ENCODE measurements around the gene TSPAN14. TPM values are rescaled to one million over a fixed set of nuclear protein-coding genes. Genes with fewer than 3 reads are reported as not detected.

The TSPAN14 gene
- total and polyA plus RNA-seq, 10 of the 15 experiments (the other 5 are each of a cell fraction or from before 2014, with no cell fraction given), result 2.5 to 31.7 (median 17.9) TPM

DNA sequence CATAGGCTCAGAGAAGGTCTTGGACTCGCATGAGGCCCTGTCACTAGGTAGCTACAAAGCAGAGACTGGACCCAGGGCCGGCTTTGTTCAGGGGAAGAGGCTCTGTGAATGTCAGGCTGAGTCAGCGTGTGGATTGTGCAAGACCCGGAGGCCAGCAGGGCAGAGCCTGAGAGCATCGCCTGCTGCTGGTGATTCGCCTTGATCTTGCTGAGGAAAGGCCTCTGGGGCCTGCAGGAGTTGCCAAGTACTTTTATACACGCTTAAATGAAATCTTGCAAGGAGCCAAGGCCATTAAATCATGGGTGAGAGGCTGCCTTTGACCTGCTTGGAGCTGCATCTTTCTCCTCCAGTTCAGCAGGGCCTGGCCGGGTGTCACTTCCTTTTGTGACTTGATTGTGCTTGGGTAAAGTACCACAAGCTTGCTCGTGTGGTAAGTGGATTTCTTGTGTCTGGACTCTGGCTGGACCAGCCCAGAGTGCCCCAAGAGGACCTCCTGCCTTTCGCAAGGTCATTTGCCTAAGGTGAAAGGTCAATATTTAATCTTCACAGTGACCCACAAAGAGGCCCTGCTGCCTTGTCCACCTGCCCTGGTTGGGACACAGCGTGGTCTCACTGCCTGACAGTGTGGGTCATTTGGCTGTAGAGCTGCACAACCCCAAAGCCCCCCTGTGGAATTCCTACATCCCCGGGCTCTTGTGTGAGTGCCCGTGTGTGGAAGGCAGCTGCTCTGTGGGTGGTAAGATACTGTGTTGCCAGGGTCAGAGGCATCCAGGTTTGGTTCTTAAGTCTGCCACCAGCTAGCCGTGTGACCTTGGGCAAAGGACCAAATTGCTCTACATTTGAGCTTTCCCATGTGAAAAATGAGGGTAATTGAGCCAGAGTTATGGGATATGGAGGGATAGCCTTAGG lies 45.0 kb downstream of the TSPAN14 start:
- Histone ChIP-seq H3K4me1 (ENCODE audit: control insufficient read depth, insufficient read depth, low read length) (peaks cover 45% of the 10 kb centered on the region), H3K79me2 (ENCODE audit: control insufficient read depth, insufficient read depth, low read length) (peaks cover 43% of the 10 kb centered on the region), H3K36me3 (ENCODE audit: control insufficient read depth in 2 of 2, insufficient read depth in 2 of 2, low read length in 1 of 2) (peaks cover 2 to 6% of the 10 kb centered on the region in 2 experiments; a peak in 2 of 4 replicates), H3K9me3 (replicated peaks; ENCODE audit: control insufficient read depth, insufficient read depth, low read length) (no peaks in the 10 kb centered on the region; the same call in 2 of the 3 replicates), H4K20me1 (ENCODE audit: control insufficient read depth, insufficient read depth) (no peaks in the 10 kb centered on the region), H3K27me3 (replicated peaks in 1 of 2; ENCODE audit: control insufficient read depth in 2 of 2, insufficient read depth in 2 of 2, low read length in 1 of 2) (no peaks in the 10 kb centered on the region), H3K4me3 (no peak overlapping the region), H3K4me2 (ENCODE audit: control insufficient read depth, insufficient read depth) (peak overlapping the region; percentile 15), H3K9ac (ENCODE audit: control insufficient read depth, insufficient read depth, low read length) (no peak overlapping the region), H2AFZ (ENCODE audit: control insufficient read depth, low read depth, low read length) (no peak overlapping the region), H3K27ac (ENCODE audit: control insufficient read depth, insufficient read depth) (peak overlapping the region; percentile 39)
- POLR2A ChIA-PET, result interaction anchor here (1.0 to 8.3 kb wide), 12 partner anchors 9 to 77 kb away, joined by 3 to 60 read pairs (median 6); no protein-coding TSS in a partner anchor
- BruUV-seq (replicated peaks), result no TSS peak
- in situ Hi-C loops (cut with MboI) (no loop called here), intact Hi-C loops (cut with micrococcal nuclease; ENCODE audit: unreplicated experiment) (no loop called here)
- DNase-seq (ENCODE audit: low read depth, low spot score) (no peak), ATAC-seq (peak; percentile 34), FAIRE-seq (no peak)
- CTCF ChIA-PET, result interaction anchor here (1.0 to 21.6 kb wide), 5 partner anchors 9 to 56 kb away, joined by 3 to 852 read pairs (median 4); partner anchors contain the start of gene TSPAN14
- 86% methylated on average over 14 of the region's 14 CpGs for WGBS (ENCODE audit: insufficient coverage, insufficient replicate concordance, low lambda C conversion rate, missing lambda C conversion rate)
- SMC1A ChIA-PET (ENCODE audit: uncharacterized antibody, unreplicated experiment), result interaction anchor here (1.1 to 21.2 kb wide), 5 partner anchors 18 to 116 kb away, joined by 3 to 1038 read pairs (median 3); partner anchors contain the start of gene TSPAN14
- RAD21 ChIA-PET (ENCODE audit: unreplicated experiment), result interaction anchor here (0.8 to 13.9 kb wide), 4 partner anchors 12 to 51 kb away, joined by 3 to 432 read pairs (median 208); partner anchors contain the start of gene TSPAN14
- no peak for TF ChIP-seq POLR2AphosphoS5 (IDR thresholded peaks at IDR 0.05; ENCODE audit: low read length)
- peak; percentile 52 for TF ChIP-seq NR2C1 (IDR thresholded peaks at IDR 0.05)
- TF ChIP-seq, protein P1, sequence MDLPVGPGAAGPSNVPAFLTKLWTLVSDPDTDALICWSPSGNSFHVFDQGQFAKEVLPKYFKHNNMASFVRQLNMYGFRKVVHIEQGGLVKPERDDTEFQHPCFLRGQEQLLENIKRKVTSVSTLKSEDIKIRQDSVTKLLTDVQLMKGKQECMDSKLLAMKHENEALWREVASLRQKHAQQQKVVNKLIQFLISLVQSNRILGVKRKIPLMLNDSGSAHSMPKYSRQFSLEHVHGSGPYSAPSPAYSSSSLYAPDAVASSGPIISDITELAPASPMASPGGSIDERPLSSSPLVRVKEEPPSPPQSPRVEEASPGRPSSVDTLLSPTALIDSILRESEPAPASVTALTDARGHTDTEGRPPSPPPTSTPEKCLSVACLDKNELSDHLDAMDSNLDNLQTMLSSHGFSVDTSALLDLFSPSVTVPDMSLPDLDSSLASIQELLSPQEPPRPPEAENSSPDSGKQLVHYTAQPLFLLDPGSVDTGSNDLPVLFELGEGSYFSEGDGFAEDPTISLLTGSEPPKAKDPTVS (IDR thresholded peaks at IDR 0.05; ENCODE audit: low read depth, low read length), result no peak
- TF ChIP-seq POLR2A (IDR thresholded peaks at IDR 0.05; ENCODE audit: low read depth, low read length), result 0 out of 2 replicates have a peak, but pooled peaks have one; percentile 15
- TF ChIP-seq GABPA (IDR thresholded peaks at IDR 0.05; ENCODE audit: low read depth), result no peak
- TF ChIP-seq, protein P2, sequence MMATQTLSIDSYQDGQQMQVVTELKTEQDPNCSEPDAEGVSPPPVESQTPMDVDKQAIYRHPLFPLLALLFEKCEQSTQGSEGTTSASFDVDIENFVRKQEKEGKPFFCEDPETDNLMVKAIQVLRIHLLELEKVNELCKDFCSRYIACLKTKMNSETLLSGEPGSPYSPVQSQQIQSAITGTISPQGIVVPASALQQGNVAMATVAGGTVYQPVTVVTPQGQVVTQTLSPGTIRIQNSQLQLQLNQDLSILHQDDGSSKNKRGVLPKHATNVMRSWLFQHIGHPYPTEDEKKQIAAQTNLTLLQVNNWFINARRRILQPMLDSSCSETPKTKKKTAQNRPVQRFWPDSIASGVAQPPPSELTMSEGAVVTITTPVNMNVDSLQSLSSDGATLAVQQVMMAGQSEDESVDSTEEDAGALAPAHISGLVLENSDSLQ (IDR thresholded peaks at IDR 0.05), result no peak
- TF ChIP-seq ZNF217 (IDR thresholded peaks at IDR 0.05), result no peak
- TF ChIP-seq SPI1 (IDR thresholded peaks at IDR 0.05; ENCODE audit: borderline replicate concordance, insufficient read depth, low read depth, low read length), result 0 out of 2 replicates have a peak, but pooled peaks have one; percentile 27
